GM21717 (cell line): ENCODE results near the gene LRFN5.
"Not testable (repeated sequence)": the region's sequence is repeated elsewhere in the genome, so short reads cannot be mapped to it uniquely, and the experiment has no call there.

Source experiments
- ATAC-seq: cut with Tn5 transposase; IDR thresholded peaks from one replicate; pipeline ENCODE4 v1.9.1; 2021; ENCODE audit warnings: mild to moderate bottlenecking, moderate library complexity; ENCODE audit not compliant: unreplicated experiment

LRFN5 gene

GRCh38 chr14:41878321-41878720, 271.6 kb downstream of the LRFN5 start:
- ATAC-seq = no peak

GRCh38 chr14:41891624-41892023, 284.9 kb downstream of the LRFN5 start:
- ATAC-seq = no peak

- ATAC-seq = no peak
These were observed 292.7 kb downstream of the LRFN5 start for GRCh38 chr14:41899416-41899815.

GRCh38 chr14:41900644-41901043, 294.0 kb downstream of the LRFN5 start:
- no peak for ATAC-seq

GRCh38 chr14:41901089-41901488, 294.4 kb downstream of the LRFN5 start:
- no peak for ATAC-seq

- no peak for ATAC-seq
These were observed 298.8 kb downstream of the LRFN5 start for GRCh38 chr14:41905394-41905964.

GRCh38 chr14:41911155-41911554, 304.5 kb downstream of the LRFN5 start:
- ATAC-seq = not testable (repeated sequence)

- no peak for ATAC-seq
These were observed 306.7 kb downstream of the LRFN5 start for GRCh38 chr14:41913398-41913797.

- no peak for ATAC-seq
These were observed 309.1 kb downstream of the LRFN5 start for GRCh38 chr14:41915732-41916131.

GRCh38 chr14:41916313-41916712, 309.6 kb downstream of the LRFN5 start:
- ATAC-seq = no peak

- ATAC-seq = no peak
These were observed 318.7 kb downstream of the LRFN5 start for GRCh38 chr14:41925409-41925808.

- ATAC-seq = no peak
These were observed 343.9 kb downstream of the LRFN5 start for GRCh38 chr14:41950428-41951151.
